Activated CD8-positive, alpha-beta T cell treated with anti-CD3 and anti-CD28 coated beads for 36 hours (primary cell): ENCODE measurements around the gene ITPKB. TPM values are rescaled to one million over a fixed set of nuclear protein-coding genes. Genes with fewer than 3 reads are reported as not detected.

Source experiments
- ATAC-seq: fragments of 200-7000 bp; cut with Tn5 transposase; one replicate; pipeline ENCODE4 v1.10.0; 2021; ENCODE audit warnings: mild to moderate bottlenecking, moderate library complexity
- CTCF ChIA-PET: fragments of 350-600 bp; sonication (Branson Sonifier 250); formaldehyde crosslinking; loops from one replicate; lab custom pipeline; 2021; ENCODE audit warnings: antibody characterized with exemption; lab: Charles Lee
- POLR2A ChIA-PET: fragments of 350-600 bp; sonication (Branson Sonifier 250); formaldehyde crosslinking; loops from one replicate; lab custom pipeline; 2021; ENCODE audit warnings: antibody characterized with exemption; lab: Charles Lee
- DNase-seq: peaks from one replicate; pipeline ENCODE4 v3.0.0-alpha.2; 2020
- H3K27ac Mint-ChIP-seq: one replicate; pipeline ENCODE4 v1.8.0; 2021; ENCODE audit warnings: mild to moderate bottlenecking, mixed read lengths
- H3K27me3 Mint-ChIP-seq: one replicate; pipeline ENCODE4 v1.8.0; 2021; ENCODE audit warnings: mixed read lengths
- H3K36me3 Mint-ChIP-seq: one replicate; pipeline ENCODE4 v1.8.0; 2021; ENCODE audit warnings: low read depth, mixed read lengths
- H3K4me1 Mint-ChIP-seq: one replicate; pipeline ENCODE4 v1.8.0; 2021; ENCODE audit warnings: low read depth, mixed read lengths
- H3K4me3 Mint-ChIP-seq: one replicate; pipeline ENCODE4 v1.8.0; 2021; ENCODE audit warnings: mild to moderate bottlenecking, moderate library complexity, mixed read lengths
- H3K9me3 Mint-ChIP-seq: one replicate; pipeline ENCODE4 v1.8.0; 2021; ENCODE audit warnings: mixed read lengths
- CTCF ChIP-seq: fragments of 200-600 bp; IDR thresholded peaks from one replicate; pipeline ENCODE4 v1.8.0; 2022; ENCODE audit warnings: antibody characterized with exemption, mild to moderate bottlenecking
- intact Hi-C: fragments of 100-400 bp; cut with micrococcal nuclease; formaldehyde crosslinking; loops from one replicate; pipeline ENCODE4 v1.10.0; 2022
- total RNA-seq, 2 experiments: library from RNA; stranded (reverse); gene quantifications; one replicate each; pipeline ENCODE4 v1.2.3, GENCODE V29; 2021

ITPKB gene
- total RNA-seq, 2 experiments from 2014 or later, result 40.8 to 42.6 TPM

- no peaks in the 10 kb centered on the region for H3K36me3 Mint-ChIP-seq
- no peaks in the 10 kb centered on the region for H3K27me3 Mint-ChIP-seq
- ChIA-PET CTCF (interaction anchor here (1.3 kb wide), 1 partner anchor 21 kb away, joined by 3 read pairs; no protein-coding TSS in a partner anchor), POLR2A (no interaction called here)
- intact Hi-C loops, result no loop called here
- H3K4me3 Mint-ChIP-seq, result no peak overlapping the region
- peaks cover 21% of the 10 kb centered on the region for H3K4me1 Mint-ChIP-seq
- H3K9me3 Mint-ChIP-seq, result peaks cover 2% of the 10 kb centered on the region
- TF ChIP-seq CTCF, result no peak
- H3K27ac Mint-ChIP-seq, result no peak overlapping the region
- no peak for DNase-seq
- no peak for ATAC-seq
Observed at GRCh38 chr1:226761322-226761721, 22.2 kb upstream of the ITPKB start.

GRCh38 chr1:226754793-226755533 is 15.9 kb upstream of the ITPKB start:
- Mint-ChIP-seq H3K27me3 (no peaks in the 10 kb centered on the region), H3K4me3 (no peak overlapping the region), H3K27ac (peak overlapping the region; percentile 7), H3K36me3 (no peaks in the 10 kb centered on the region), H3K9me3 (no peaks in the 10 kb centered on the region), H3K4me1 (peaks cover 22% of the 10 kb centered on the region)
- no peak for TF ChIP-seq CTCF
- POLR2A ChIA-PET, result interaction anchor here (0.6 to 1.2 kb wide), 2 partner anchors 80 to 129 kb away, joined by 3 read pairs; no protein-coding TSS in a partner anchor
- DNase-seq, result no peak
- intact Hi-C loops, result no loop called here
- CTCF ChIA-PET, result interaction anchor here (1.0 to 1.4 kb wide), 4 partner anchors 9 to 129 kb away, joined by 3 to 4 read pairs (median 3); no protein-coding TSS in a partner anchor
- ATAC-seq, result peak; percentile 10

- Mint-ChIP-seq H3K4me3 (no peak overlapping the region), H3K36me3 (no peaks in the 10 kb centered on the region), H3K9me3 (no peaks in the 10 kb centered on the region), H3K4me1 (peaks cover 22% of the 10 kb centered on the region), H3K27me3 (no peaks in the 10 kb centered on the region), H3K27ac (no peak overlapping the region)
- POLR2A ChIA-PET, result interaction anchor here (1.2 kb wide), 1 partner anchor 128 kb away, joined by 3 read pairs; no protein-coding TSS in a partner anchor
- CTCF ChIA-PET, result no interaction called here
- intact Hi-C loops, result no loop called here
- ATAC-seq (no peak), DNase-seq (no peak)
- no peak for TF ChIP-seq CTCF
Observed at GRCh38 chr1:226754097-226754496, 15.0 kb upstream of the ITPKB start.

GRCh38 chr1:226751703-226752102 is 12.6 kb upstream of the ITPKB start:
- ChIA-PET CTCF (no interaction called here), POLR2A (no interaction called here)
- Mint-ChIP-seq H3K27ac (no peak overlapping the region), H3K36me3 (no peaks in the 10 kb centered on the region), H3K4me3 (no peak overlapping the region), H3K9me3 (no peaks in the 10 kb centered on the region), H3K27me3 (no peaks in the 10 kb centered on the region), H3K4me1 (peaks cover 25% of the 10 kb centered on the region)
- intact Hi-C loops, result no loop called here
- ATAC-seq, result no peak
- no peak for TF ChIP-seq CTCF
- no peak for DNase-seq

GRCh38 chr1:226751214-226751613 is 12.1 kb upstream of the ITPKB start:
- ATAC-seq (no peak), DNase-seq (no peak)
- intact Hi-C loops, result no loop called here
- TF ChIP-seq CTCF, result no peak
- POLR2A ChIA-PET, result no interaction called here
- Mint-ChIP-seq H3K36me3 (no peaks in the 10 kb centered on the region), H3K27me3 (no peaks in the 10 kb centered on the region), H3K4me3 (no peak overlapping the region), H3K4me1 (peaks cover 25% of the 10 kb centered on the region), H3K9me3 (no peaks in the 10 kb centered on the region), H3K27ac (no peak overlapping the region)
- CTCF ChIA-PET, result no interaction called here
